Left lobe of liver (tissue), 2 donors: ENCODE measurements around the gene ALDH18A1. TPM values are rescaled to one million over a fixed set of nuclear protein-coding genes. Genes with fewer than 3 reads are reported as not detected.

Experiments used
- ATAC-seq: fragments of 200-7000 bp; cut with Tn5 transposase; one replicate; pipeline ENCODE4 v1.9.1; 2020; ENCODE audit warnings: mild to moderate bottlenecking, moderate library complexity
- DNase-seq: peaks from one replicate; pipeline ENCODE4 v3.0.0-alpha.2; 2020; ENCODE audit warnings: low spot score
- total RNA-seq: library from RNA; stranded (reverse); gene quantifications from one replicate; pipeline ENCODE4 v1.2.1, GENCODE V29; 2021
- donor health status: DM: no; HTN: no; CAD: no; lungs with moderate emphysema.
- donor health status: DM: no; HTN: yes; CAD: no.

Gene ALDH18A1
- total RNA-seq, 1 donor from 2014 or later, result 38.7 TPM

- ATAC-seq, result no peak
- DNase-seq, result no peak
These were observed 58.7 kb downstream of the ALDH18A1 start for GRCh38 chr10:95597788-95598187.

GRCh38 chr10:95588025-95588424 lies 68.5 kb downstream of the ALDH18A1 start:
- ATAC-seq, result no peak
- no peak for DNase-seq

- no peak for ATAC-seq
These were observed 76.5 kb downstream of the ALDH18A1 start for GRCh38 chr10:95579835-95580535.

DNA sequence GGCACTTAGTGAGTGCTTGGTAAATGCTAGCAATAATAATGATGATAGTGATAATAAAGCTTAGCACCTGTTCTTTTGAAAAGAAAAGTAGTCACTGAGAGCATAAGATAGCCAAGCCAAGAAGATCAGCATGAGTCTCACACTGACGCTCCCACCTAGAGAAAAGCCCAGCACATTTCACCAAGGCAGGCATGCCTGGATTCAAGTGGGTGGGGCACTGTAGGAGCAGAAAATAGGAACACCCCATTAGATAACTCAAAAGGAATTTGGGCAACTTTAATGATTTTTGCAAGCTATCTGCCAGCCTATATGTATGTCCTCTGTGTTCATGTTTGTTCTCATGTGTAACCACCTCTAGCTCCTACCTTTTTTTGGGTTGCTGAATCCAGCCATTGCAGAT lies 77.2 kb downstream of the ALDH18A1 start:
- no peak for ATAC-seq
- no peak for DNase-seq

More at GRCh38 chr10:95579835-95580535, 76.5 kb downstream of the ALDH18A1 start:
- no peak for DNase-seq

DNA sequence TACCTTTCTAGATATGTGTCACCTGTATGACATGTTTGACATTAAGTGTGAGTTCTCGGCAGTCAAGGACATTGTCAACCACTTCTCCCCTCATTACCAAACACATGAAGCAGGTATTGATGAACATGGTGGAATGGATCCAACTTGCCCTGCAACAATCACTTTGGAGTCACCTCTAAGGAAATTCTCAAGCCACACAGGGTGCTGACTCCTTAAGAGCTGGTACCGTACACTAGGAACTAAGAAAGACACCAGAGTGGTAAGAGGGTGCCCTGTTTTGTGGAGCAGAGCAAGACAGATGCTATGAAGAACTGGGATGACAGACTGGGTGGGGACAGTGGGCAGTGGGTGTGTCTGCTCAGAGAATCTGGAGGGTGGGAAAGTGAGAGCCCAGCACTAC lies 77.9 kb downstream of the ALDH18A1 start:
- ATAC-seq, result no peak

GRCh38 chr10:95574649-95575365 lies 81.7 kb downstream of the ALDH18A1 start:
- DNase-seq, result no peak
- ATAC-seq, result no peak

More for the DNA sequence above, 77.9 kb downstream of the ALDH18A1 start:
- DNase-seq, result no peak

- ATAC-seq (no peak), DNase-seq (no peak)
These were observed 82.4 kb downstream of the ALDH18A1 start for GRCh38 chr10:95573964-95574604.

DNA sequence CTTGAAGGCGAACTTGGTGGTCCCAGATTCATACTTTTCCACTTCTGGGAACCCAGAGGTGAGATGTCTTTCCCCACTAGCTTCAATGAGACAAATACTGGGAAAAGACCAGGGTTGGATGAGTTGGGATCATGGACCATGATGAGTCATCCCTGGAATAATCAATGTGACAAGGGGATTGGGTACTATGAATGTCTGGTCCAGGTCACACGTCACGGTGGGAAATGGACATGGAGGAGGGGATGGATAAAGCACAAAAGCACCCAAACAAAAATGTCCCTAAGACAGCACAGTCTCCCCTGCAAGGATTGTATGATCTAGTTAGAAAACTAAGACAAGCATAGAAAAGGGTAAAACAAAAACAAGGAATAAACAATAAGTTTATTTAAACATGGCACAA lies 83.0 kb downstream of the ALDH18A1 start:
- ATAC-seq (no peak), DNase-seq (no peak)

- no peak for DNase-seq
- no peak for ATAC-seq
These were observed 84.2 kb downstream of the ALDH18A1 start for GRCh38 chr10:95572131-95572820.

DNA sequence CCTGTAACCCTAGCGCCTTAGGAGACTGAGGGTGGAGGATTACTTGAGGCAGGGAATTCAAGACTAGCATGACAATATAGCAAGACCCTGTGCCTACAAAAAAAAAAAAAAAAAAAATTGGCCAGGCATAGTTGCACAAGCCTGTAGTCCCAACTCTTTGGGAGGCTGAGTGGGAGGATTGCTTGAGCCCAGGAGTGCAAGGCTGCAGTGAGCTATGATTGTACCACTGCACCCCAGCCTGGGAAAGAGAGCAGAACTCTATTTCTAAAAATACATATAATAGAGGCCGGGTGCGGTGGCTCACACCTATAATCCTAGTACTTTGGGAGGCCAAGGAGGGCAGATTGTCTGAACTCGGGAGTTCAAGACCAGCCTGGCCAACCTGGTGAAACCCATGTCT lies 85.1 kb downstream of the ALDH18A1 start:
- ATAC-seq (no peak), DNase-seq (no peak)

DNA sequence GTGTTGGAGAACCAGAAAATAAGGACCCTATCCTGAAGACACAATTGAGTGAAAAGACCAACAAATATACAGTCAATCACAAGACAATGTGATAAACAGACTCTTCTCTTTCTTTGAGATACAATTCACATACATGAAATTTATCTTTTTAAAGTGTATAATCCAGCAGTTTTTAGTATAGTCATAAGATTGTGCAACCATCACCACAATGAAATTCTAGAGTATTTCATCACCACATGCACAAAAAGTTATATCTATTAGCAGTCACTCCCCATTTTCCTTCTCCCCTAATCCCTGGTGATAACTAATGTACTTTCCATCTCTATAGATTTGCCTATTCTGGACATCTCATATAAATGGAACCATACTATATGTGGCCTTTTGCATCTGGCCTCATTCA lies 87.1 kb downstream of the ALDH18A1 start:
- ATAC-seq, result no peak

GRCh38 chr10:95567903-95568630 lies 88.4 kb downstream of the ALDH18A1 start:
- ATAC-seq (no peak), DNase-seq (no peak)

More for the DNA sequence above, 87.1 kb downstream of the ALDH18A1 start:
- no peak for DNase-seq

- no peak for DNase-seq
- no peak for ATAC-seq
These were observed 90.4 kb downstream of the ALDH18A1 start for GRCh38 chr10:95566136-95566535.

DNA sequence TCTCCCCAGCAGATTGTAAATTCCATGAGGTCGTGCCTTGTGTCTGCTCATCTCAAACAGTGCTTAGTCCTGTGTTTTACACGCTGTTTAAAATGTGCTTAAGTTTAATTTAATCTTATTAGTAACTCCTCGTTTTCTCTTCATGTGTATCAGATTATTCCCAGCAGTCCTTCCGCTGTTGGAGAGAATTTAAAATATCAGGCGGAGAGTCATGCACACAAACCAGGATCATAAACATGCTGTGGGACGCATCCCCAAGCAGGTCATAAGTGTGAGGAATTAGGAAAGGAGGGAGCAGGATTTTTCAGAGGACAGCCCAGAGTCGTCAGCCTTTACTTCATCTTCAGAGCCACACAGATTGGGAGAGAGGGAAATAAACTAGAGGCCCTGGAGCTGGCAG lies 91.2 kb downstream of the ALDH18A1 start:
- DNase-seq (no peak), ATAC-seq (no peak)

GRCh38 chr10:95564291-95564690 lies 92.2 kb downstream of the ALDH18A1 start:
- ATAC-seq (no peak), DNase-seq (no peak)

GRCh38 chr10:95562341-95562965 lies 94.1 kb downstream of the ALDH18A1 start:
- DNase-seq (no peak), ATAC-seq (no peak)

- DNase-seq, result no peak
- ATAC-seq, result no peak
These were observed 94.7 kb downstream of the ALDH18A1 start for GRCh38 chr10:95561864-95562177.

- peak; percentile 92 for ATAC-seq
- peak; percentile 98 for DNase-seq
These were observed 95.2 kb downstream of the ALDH18A1 start, which contains the start of gene SORBS1 for GRCh38 chr10:95561177-95561863. TSS of gene SORBS1 (minus strand) at chr10:95561371. CDS start at chr10:95441135, 120,236 bp downstream.
